GM23338 (cell line): ENCODE results near the gene OCIAD2. TPM values are rescaled to one million over a fixed set of nuclear protein-coding genes. Genes with fewer than 3 reads are reported as not detected.

Experiments used
- ATAC-seq: fragments of 200-7000 bp; cut with Tn5 transposase; 3 replicates; pipeline ENCODE4 v1.9.1; 2020
- DNase-seq: peaks from one replicate; pipeline ENCODE4 v3.0.0-alpha.2; 2015; ENCODE audit warnings: low spot score
- H2AFZ ChIP-seq: fragments of 200-600 bp; sonication (generic); 2 replicates; pipeline ENCODE4 v1.8.0; 2016; ENCODE audit warnings: antibody characterized with exemption, mild to moderate bottlenecking, moderate library complexity
- H3F3A ChIP-seq: fragments of 200-600 bp; sonication (generic); replicated peaks from 2 replicates; pipeline ENCODE4 v1.8.0; 2017; ENCODE audit warnings: antibody characterized with exemption, mixed run types, low read depth
- H3K27ac ChIP-seq: fragments of 200-600 bp; sonication (generic); 2 replicates; pipeline ENCODE4 v1.6.1; 2016; ENCODE audit warnings: low read depth
- H3K27me3 ChIP-seq: fragments of 200-600 bp; sonication (generic); 2 replicates; pipeline ENCODE4 v1.8.0; 2016; ENCODE audit warnings: mild to moderate bottlenecking, mixed run types, moderate library complexity; ENCODE audit not compliant: insufficient read depth
- H3K36me3 ChIP-seq: fragments of 200-600 bp; sonication (generic); 2 replicates; pipeline ENCODE4 v1.8.0; 2016; ENCODE audit warnings: mild to moderate bottlenecking; ENCODE audit not compliant: insufficient read depth
- H3K4me1 ChIP-seq: fragments of 200-600 bp; sonication (generic); 2 replicates; pipeline ENCODE4 v1.8.0; 2016; ENCODE audit warnings: mild to moderate bottlenecking, moderate library complexity; ENCODE audit not compliant: insufficient read depth
- H3K4me2 ChIP-seq: fragments of 200-600 bp; sonication (generic); 2 replicates; pipeline ENCODE4 v1.7.1; 2017; ENCODE audit warnings: mixed run types
- H3K4me3 ChIP-seq: fragments of 200-600 bp; sonication (generic); 2 replicates; pipeline ENCODE4 v1.6.1; 2016; ENCODE audit warnings: mixed run types
- H3K79me2 ChIP-seq: fragments of 200-600 bp; sonication (generic); replicated peaks from 2 replicates; pipeline ENCODE4 v1.8.0; 2017; ENCODE audit warnings: mild to moderate bottlenecking; ENCODE audit not compliant: insufficient read depth
- H3K9me2 ChIP-seq: fragments of 200-600 bp; sonication (generic); 2 replicates; pipeline ENCODE4 v1.8.0; 2017; ENCODE audit not compliant: insufficient read depth
- H4K20me1 ChIP-seq: fragments of 200-600 bp; sonication (generic); replicated peaks from 2 replicates; pipeline ENCODE4 v1.8.0; 2017; ENCODE audit warnings: mild to moderate bottlenecking; ENCODE audit not compliant: insufficient read depth
- H3K27ac Mint-ChIP-seq: 2 replicates; pipeline ENCODE4 v1.8.0; 2020; ENCODE audit warnings: inconsistent platforms, mild to moderate bottlenecking, moderate library complexity, mixed read lengths
- H3K27me3 Mint-ChIP-seq: 3 replicates; pipeline ENCODE4 v1.8.0; 2022; ENCODE audit warnings: low read depth, mild to moderate bottlenecking, moderate library complexity, mixed read lengths, inconsistent platforms; ENCODE audit not compliant: insufficient read depth, poor library complexity
- H3K36me3 Mint-ChIP-seq: 3 replicates; pipeline ENCODE4 v1.8.0; 2021; ENCODE audit warnings: low read depth, mild to moderate bottlenecking, inconsistent platforms, moderate library complexity, mixed read lengths
- H3K4me1 Mint-ChIP-seq: 3 replicates; pipeline ENCODE4 v1.8.0; 2020; ENCODE audit warnings: mild to moderate bottlenecking, inconsistent platforms, mixed read lengths
- H3K4me3 Mint-ChIP-seq: 3 replicates; pipeline ENCODE4 v1.8.0; 2021; ENCODE audit warnings: moderate library complexity, mild to moderate bottlenecking, inconsistent platforms, mixed read lengths
- H3K9me3 Mint-ChIP-seq: 3 replicates; pipeline ENCODE4 v1.8.0; 2020; ENCODE audit warnings: moderate library complexity, mild to moderate bottlenecking, inconsistent platforms, mixed read lengths
- EZH2 ChIP-seq: fragments of 200-600 bp; sonication (generic); IDR thresholded peaks from one replicate; pipeline ENCODE4 v1.8.0; 2017; ENCODE audit warnings: antibody characterized with exemption, mild to moderate bottlenecking, low read depth; ENCODE audit not compliant: unreplicated experiment
- JUNB ChIP-seq: IDR thresholded peaks from one replicate; pipeline ENCODE4 v1.6.1; 2016; ENCODE audit warnings: antibody characterized with exemption; ENCODE audit not compliant: unreplicated experiment
- ZNF114 ChIP-seq: fragments of 250-450 bp; sonication (Bioruptor Pico); IDR thresholded peaks from 2 replicates; pipeline ENCODE4 v1.5.0; 2020; ENCODE audit warnings: mild to moderate bottlenecking, moderate library complexity
- ZNF462 ChIP-seq: fragments of 250-450 bp; sonication (Bioruptor Pico); IDR thresholded peaks from 2 replicates; pipeline ENCODE4 v1.5.0; 2020; ENCODE audit warnings: mild to moderate bottlenecking, moderate library complexity
- polyA plus RNA-seq: library from polyadenylated mRNA; unstranded; fragments of >200 nt; fragmentation: Nextera tagmentation; extraction: Ambion mirVana; gene quantifications from 2 replicates; pipeline ENCODE4 v1.2.1, GENCODE V29; 2016
- total RNA-seq: library from RNA; depleted of rRNA; stranded (reverse); fragments of >200 nt; shearing (Covaris generic); gene quantifications from 2 replicates; pipeline ENCODE4 v1.2.3, GENCODE V29; 2014
- TF ChIP-seq, protein P1 (sequence below): IDR thresholded peaks from one replicate; pipeline ENCODE4 v1.6.1; 2018; ENCODE audit warnings: antibody characterized with exemption; ENCODE audit not compliant: unreplicated experiment

Gene OCIAD2
- total and polyA plus RNA-seq, 2 experiments from 2014 or later, result 36.8 to 317 TPM

- H3K27ac ChIP-seq, result peak overlapping the region; percentile 18; the same call in 1 of the 2 replicates
- H3K4me1 ChIP-seq, result no peaks in the 10 kb centered on the region
- H3K9me3 Mint-ChIP-seq, result no peaks in the 10 kb centered on the region; the same call in 2 of the 3 replicates
- no peak overlapping the region for H3K4me3 Mint-ChIP-seq
- 0 out of 2 replicates have a peak overlapping the region, but pooled peaks have one; percentile 10 for H3K27ac Mint-ChIP-seq
- no peaks in the 10 kb centered on the region; the same call in 1 of the 2 replicates for H4K20me1 ChIP-seq
- H3K36me3 Mint-ChIP-seq, result peaks cover 61% of the 10 kb centered on the region
- H3F3A ChIP-seq, result no peaks in the 10 kb centered on the region
- no peak for TF ChIP-seq JUNB
- no peaks in the 10 kb centered on the region for H3K27me3 Mint-ChIP-seq
- no peaks in the 10 kb centered on the region for H3K9me2 ChIP-seq
- H3K4me3 ChIP-seq, result no peak overlapping the region
- peaks cover 29% of the 10 kb centered on the region for H3K36me3 ChIP-seq
- DNase-seq, result no peak
- no peaks in the 10 kb centered on the region for H3K4me1 Mint-ChIP-seq
- H2AFZ ChIP-seq, result no peak overlapping the region
- ATAC-seq, result no peak
- no peaks in the 10 kb centered on the region for H3K27me3 ChIP-seq
- H3K4me2 ChIP-seq, result no peak overlapping the region
- H3K79me2 ChIP-seq, result 0 out of 2 replicates have a peak, but pooled peaks cover 3% of the 10 kb centered on the region
Measured at GRCh38 chr4:48899432-48899749, 7.2 kb downstream of the OCIAD2 start.

- H3K27me3 ChIP-seq, result no peaks in the 10 kb centered on the region
- H3K4me3 ChIP-seq, result no peak overlapping the region
- H3K9me2 ChIP-seq, result no peaks in the 10 kb centered on the region
- Mint-ChIP-seq H3K4me3 (no peak overlapping the region), H3K36me3 (peaks cover 59% of the 10 kb centered on the region), H3K4me1 (no peaks in the 10 kb centered on the region), H3K27me3 (no peaks in the 10 kb centered on the region), H3K27ac (no peak overlapping the region; the same call in 1 of the 2 replicates), H3K9me3 (no peaks in the 10 kb centered on the region; the same call in 2 of the 3 replicates)
- no peak overlapping the region for H2AFZ ChIP-seq
- H3K4me2 ChIP-seq, result no peak overlapping the region
- peaks cover 29% of the 10 kb centered on the region for H3K36me3 ChIP-seq
- DNase-seq (no peak), ATAC-seq (no peak)
- H3F3A ChIP-seq, result no peaks in the 10 kb centered on the region
- TF ChIP-seq ZNF462 (CRISPR knock-in tag) (no peak), EZH2 (no peak), JUNB (no peak), ZNF114 (no peak)
- TF ChIP-seq, protein P1, sequence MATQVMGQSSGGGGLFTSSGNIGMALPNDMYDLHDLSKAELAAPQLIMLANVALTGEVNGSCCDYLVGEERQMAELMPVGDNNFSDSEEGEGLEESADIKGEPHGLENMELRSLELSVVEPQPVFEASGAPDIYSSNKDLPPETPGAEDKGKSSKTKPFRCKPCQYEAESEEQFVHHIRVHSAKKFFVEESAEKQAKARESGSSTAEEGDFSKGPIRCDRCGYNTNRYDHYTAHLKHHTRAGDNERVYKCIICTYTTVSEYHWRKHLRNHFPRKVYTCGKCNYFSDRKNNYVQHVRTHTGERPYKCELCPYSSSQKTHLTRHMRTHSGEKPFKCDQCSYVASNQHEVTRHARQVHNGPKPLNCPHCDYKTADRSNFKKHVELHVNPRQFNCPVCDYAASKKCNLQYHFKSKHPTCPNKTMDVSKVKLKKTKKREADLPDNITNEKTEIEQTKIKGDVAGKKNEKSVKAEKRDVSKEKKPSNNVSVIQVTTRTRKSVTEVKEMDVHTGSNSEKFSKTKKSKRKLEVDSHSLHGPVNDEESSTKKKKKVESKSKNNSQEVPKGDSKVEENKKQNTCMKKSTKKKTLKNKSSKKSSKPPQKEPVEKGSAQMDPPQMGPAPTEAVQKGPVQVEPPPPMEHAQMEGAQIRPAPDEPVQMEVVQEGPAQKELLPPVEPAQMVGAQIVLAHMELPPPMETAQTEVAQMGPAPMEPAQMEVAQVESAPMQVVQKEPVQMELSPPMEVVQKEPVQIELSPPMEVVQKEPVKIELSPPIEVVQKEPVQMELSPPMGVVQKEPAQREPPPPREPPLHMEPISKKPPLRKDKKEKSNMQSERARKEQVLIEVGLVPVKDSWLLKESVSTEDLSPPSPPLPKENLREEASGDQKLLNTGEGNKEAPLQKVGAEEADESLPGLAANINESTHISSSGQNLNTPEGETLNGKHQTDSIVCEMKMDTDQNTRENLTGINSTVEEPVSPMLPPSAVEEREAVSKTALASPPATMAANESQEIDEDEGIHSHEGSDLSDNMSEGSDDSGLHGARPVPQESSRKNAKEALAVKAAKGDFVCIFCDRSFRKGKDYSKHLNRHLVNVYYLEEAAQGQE, result no peak
- H3K27ac ChIP-seq, result no peak overlapping the region
- no peaks in the 10 kb centered on the region; the same call in 1 of the 2 replicates for H4K20me1 ChIP-seq
- H3K4me1 ChIP-seq, result no peaks in the 10 kb centered on the region
- no peaks in the 10 kb centered on the region for H3K79me2 ChIP-seq
Measured at GRCh38 chr4:48898733-48899431, 7.7 kb downstream of the OCIAD2 start.
